ENCODE data around the gene SDF4.

- TF ChIP-seq, protein P1, sequence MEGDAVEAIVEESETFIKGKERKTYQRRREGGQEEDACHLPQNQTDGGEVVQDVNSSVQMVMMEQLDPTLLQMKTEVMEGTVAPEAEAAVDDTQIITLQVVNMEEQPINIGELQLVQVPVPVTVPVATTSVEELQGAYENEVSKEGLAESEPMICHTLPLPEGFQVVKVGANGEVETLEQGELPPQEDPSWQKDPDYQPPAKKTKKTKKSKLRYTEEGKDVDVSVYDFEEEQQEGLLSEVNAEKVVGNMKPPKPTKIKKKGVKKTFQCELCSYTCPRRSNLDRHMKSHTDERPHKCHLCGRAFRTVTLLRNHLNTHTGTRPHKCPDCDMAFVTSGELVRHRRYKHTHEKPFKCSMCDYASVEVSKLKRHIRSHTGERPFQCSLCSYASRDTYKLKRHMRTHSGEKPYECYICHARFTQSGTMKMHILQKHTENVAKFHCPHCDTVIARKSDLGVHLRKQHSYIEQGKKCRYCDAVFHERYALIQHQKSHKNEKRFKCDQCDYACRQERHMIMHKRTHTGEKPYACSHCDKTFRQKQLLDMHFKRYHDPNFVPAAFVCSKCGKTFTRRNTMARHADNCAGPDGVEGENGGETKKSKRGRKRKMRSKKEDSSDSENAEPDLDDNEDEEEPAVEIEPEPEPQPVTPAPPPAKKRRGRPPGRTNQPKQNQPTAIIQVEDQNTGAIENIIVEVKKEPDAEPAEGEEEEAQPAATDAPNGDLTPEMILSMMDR (IDR thresholded peaks at IDR 0.05) = no peak
- no peak for TF ChIP-seq POLR2A (IDR thresholded peaks at IDR 0.05)
These were observed 6.9 kb upstream of the SDF4 start for GRCh38 chr1:1238702-1239178.
